ENCODE data around the gene CDC14B. TPM values are rescaled to one million over a fixed set of nuclear protein-coding genes. Genes with fewer than 3 reads are reported as not detected.

CDC14B gene
- total RNA-seq, 1 experiment from 2014 or later: 28.4 TPM

DNA sequence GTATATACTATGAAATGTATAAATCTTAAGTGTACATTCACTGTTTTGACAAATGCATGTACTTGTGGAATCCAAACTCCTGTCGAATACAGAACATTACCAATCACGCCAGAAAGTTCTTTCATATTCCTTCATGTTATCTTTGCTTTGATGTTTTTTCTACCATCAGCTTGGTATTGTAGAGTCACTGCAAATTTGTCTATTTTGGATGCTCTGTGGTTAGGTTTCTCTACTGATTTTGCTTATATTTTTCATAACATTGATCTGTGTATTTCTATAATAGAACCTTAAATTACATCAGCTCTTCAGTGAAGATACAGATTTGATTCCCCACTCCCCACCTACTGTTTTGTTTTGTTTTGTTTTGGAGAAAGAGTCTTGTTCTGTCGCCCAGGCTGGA is 138.9 kb downstream of the CDC14B start:
- WGBS (ENCODE audit: extremely low coverage, insufficient read length, low lambda C conversion rate): no CpG with 5 or more reads among the region's 3 CpGs
- TF ChIP-seq CTCF (conservative IDR thresholded peaks at IDR 0.05): no peak

More for the DNA sequence above, 138.9 kb downstream of the CDC14B start:
- Histone ChIP-seq H2BK20ac (ENCODE audit: low read depth, low read length, poor library complexity, severe bottlenecking) (no peak overlapping the region), H3K4me2 (ENCODE audit: insufficient read depth, insufficient read length, low read length) (no peak overlapping the region), H4K5ac (ENCODE audit: insufficient read length, low read depth, low read length) (no peak overlapping the region), H3K23me2 (ENCODE audit: insufficient read length, low read depth, low read length, poor library complexity, severe bottlenecking) (no peaks in the 10 kb centered on the region), H3K79me1 (ENCODE audit: insufficient read depth, low read depth, low read length, poor library complexity, severe bottlenecking) (no peaks in the 10 kb centered on the region), H3K4me1 (ENCODE audit: insufficient read depth, low read length) (no peaks in the 10 kb centered on the region), H2BK5ac (ENCODE audit: insufficient read length, low read length) (no peak overlapping the region), H3K18ac (ENCODE audit: insufficient read length, low read depth, low read length) (no peak overlapping the region), H3T11ph (ENCODE audit: low read length) (no peak overlapping the region), H2BK12ac (ENCODE audit: insufficient read length, low read depth, low read length) (no peak overlapping the region), H2BK15ac (ENCODE audit: low read depth, low read length) (no peak overlapping the region), H3K23ac (ENCODE audit: insufficient read length, low read depth, low read length) (no peak overlapping the region), H3K4ac (ENCODE audit: low read depth, low read length) (no peak overlapping the region), H4K8ac (replicated peaks; ENCODE audit: insufficient read length, low read depth, low read length) (no peak overlapping the region), H2BK120ac (ENCODE audit: low read depth, low read length, poor library complexity, severe bottlenecking) (no peak overlapping the region), H3K9ac (ENCODE audit: extremely low read depth, insufficient read length, low read length) (no peak overlapping the region), H3K27me3 (ENCODE audit: insufficient read depth, low read length) (no peaks in the 10 kb centered on the region), H4K91ac (ENCODE audit: insufficient read length, low read depth, low read length) (no peak overlapping the region), H3K79me2 (ENCODE audit: insufficient read depth, low read length) (no peaks in the 10 kb centered on the region), H3K9me3 (ENCODE audit: control insufficient read depth, low read depth, low read length) (no peaks in the 10 kb centered on the region), H4K20me1 (ENCODE audit: control insufficient read depth, insufficient read depth, insufficient read length) (no peaks in the 10 kb centered on the region), H3K27ac (ENCODE audit: insufficient read length, low read depth, low read length) (no peak overlapping the region), H3K56ac (ENCODE audit: insufficient read length, low read depth, low read length) (no peak overlapping the region), H2AFZ (ENCODE audit: low read length) (no peak overlapping the region), H3K14ac (ENCODE audit: insufficient read depth, low read length) (no peak overlapping the region), H2AK5ac (ENCODE audit: insufficient read length, low read length) (no peak overlapping the region)
- H3K36me3 Mint-ChIP-seq (ENCODE audit: insufficient read depth in 1 of 3, low read depth in 3 of 3): peaks cover 3 to 19% (median 17%) of the 10 kb centered on the region in 3 experiments; a peak in 6 of 7 replicates
- no peaks in the 10 kb centered on the region for H3K4me1 Mint-ChIP-seq
- no peak overlapping the region for H3K4me3 Mint-ChIP-seq
- H3K27me3 Mint-ChIP-seq (ENCODE audit: low read depth): no peaks in the 10 kb centered on the region
- no peaks in the 10 kb centered on the region for H3K9me3 Mint-ChIP-seq
- H3K27ac Mint-ChIP-seq: no peak overlapping the region
- no peak for DNase-seq
